H7 (cell line): ENCODE results near the gene SP2. TPM values are rescaled to one million over a fixed set of nuclear protein-coding genes. Genes with fewer than 3 reads are reported as not detected.

Experiments used
- DNase-seq: peaks from one replicate; pipeline ENCODE4 v3.0.0; 2012
- H3K27me3 ChIP-seq: 2 replicates; pipeline ENCODE4 v1.6.0; 2011; ENCODE audit warnings: mild to moderate bottlenecking, low read length; ENCODE audit not compliant: control insufficient read depth, insufficient read depth
- H3K36me3 ChIP-seq: replicated peaks from 2 replicates; pipeline ENCODE4 v1.5.1; 2011; ENCODE audit warnings: low read length; ENCODE audit not compliant: control insufficient read depth, insufficient read depth
- H3K4me3 ChIP-seq: 2 replicates; pipeline ENCODE4 v1.5.1; 2011; ENCODE audit warnings: low read depth, mild to moderate bottlenecking, control low read depth, low read length, moderate library complexity; ENCODE audit not compliant: insufficient read depth
- total RNA-seq: library from RNA; depleted of rRNA; stranded (reverse); fragments of >200 nt; shearing (Covaris generic); gene quantifications from 2 replicates; pipeline ENCODE4 v1.2.3, GENCODE V29; 2014; rRNA removed

SP2 gene
- total RNA-seq, 1 experiment from 2014 or later: 3.2 TPM

GRCh38 chr17:47969930-47970724 is 74.1 kb downstream of the SP2 start:
- DNase-seq: no peak
- Histone ChIP-seq H3K4me3 (peak overlapping the region; percentile 4; the same call in 1 of the 2 replicates), H3K27me3 (no peaks in the 10 kb centered on the region), H3K36me3 (peaks cover 4% of the 10 kb centered on the region)

DNA sequence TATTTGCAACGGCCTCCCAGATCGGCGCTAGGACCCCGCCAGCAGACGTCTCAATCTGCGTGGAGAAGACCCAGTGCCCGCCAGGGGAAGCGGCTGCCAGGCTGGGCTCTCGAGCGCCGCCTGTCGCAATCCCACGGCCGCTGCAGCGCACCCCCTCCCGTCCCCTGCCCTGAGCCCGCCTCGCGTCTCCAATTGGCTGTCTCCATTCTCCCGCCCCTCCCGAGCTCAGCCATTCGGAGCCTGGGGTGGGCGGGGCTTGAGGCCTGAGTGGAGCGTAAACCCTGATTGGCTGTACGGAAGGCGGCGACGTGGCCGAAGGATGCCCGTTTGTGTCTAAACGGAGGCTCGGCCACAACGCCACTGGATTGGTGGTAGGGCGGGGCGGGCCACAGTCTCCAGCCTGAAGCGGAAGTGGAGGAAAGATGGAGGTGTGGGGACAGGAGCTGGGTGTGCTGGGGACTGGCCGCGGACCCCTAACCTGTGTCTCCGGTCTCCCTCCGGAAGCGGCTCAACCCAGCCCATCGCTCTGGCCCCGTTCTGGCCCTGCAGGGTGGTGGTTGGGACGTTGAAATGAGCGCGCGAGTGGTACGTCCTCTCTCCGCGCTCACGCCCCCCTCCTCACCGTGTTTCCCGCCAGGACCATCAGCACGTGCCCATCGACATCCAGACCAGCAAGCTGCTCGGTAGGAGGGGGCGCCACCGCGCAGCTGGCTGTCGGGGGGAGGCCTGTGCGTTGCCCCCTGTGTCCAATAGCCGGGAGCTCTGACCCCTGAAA is 74.9 kb downstream of the SP2 start, which contains the start of gene CDK5RAP3:
CDK5RAP3 (plus strand) TSS at position 389 of the 775 bp plus-strand sequence; CDS start at position 423, 34 bp downstream.
- no peaks in the 10 kb centered on the region for H3K27me3 ChIP-seq
- peak; percentile 99 for DNase-seq
- H3K4me3 ChIP-seq: peak within 1 kb of the TSS; percentile 89
- H3K36me3 ChIP-seq: peaks cover 9% of the 10 kb centered on the region

GRCh38 chr17:47973541-47973940 is 77.5 kb downstream of the SP2 start:
- DNase-seq: no peak

GRCh38 chr17:47975189-47975822 is 79.3 kb downstream of the SP2 start:
- peaks cover 26% of the 10 kb centered on the region for H3K36me3 ChIP-seq
- peak; percentile 70 for DNase-seq
- no peaks in the 10 kb centered on the region for H3K27me3 ChIP-seq
- H3K4me3 ChIP-seq: no peak overlapping the region

More at GRCh38 chr17:47973541-47973940, 77.5 kb downstream of the SP2 start:
- Histone ChIP-seq H3K36me3 (peaks cover 15% of the 10 kb centered on the region), H3K4me3 (no peak overlapping the region), H3K27me3 (no peaks in the 10 kb centered on the region)

GRCh38 chr17:47975823-47976205 is 79.8 kb downstream of the SP2 start:
- no peak for DNase-seq
- no peak overlapping the region for H3K4me3 ChIP-seq
- H3K27me3 ChIP-seq: no peaks in the 10 kb centered on the region
- peaks cover 30% of the 10 kb centered on the region for H3K36me3 ChIP-seq

GRCh38 chr17:47978324-47978723 is 82.3 kb downstream of the SP2 start:
- DNase-seq: peak; percentile 97
- Histone ChIP-seq H3K27me3 (no peaks in the 10 kb centered on the region), H3K36me3 (peaks cover 35% of the 10 kb centered on the region), H3K4me3 (no peak overlapping the region)

Other genes starting within 250 kb of the SP2 start
- gene KPNB1, start 246.3 kb upstream of the SP2 start, total RNA-seq: 389 and 429 TPM in 2 replicates
- gene TBKBP1, start 202.1 kb upstream of the SP2 start, total RNA-seq: 13.9 and 16.3 TPM in 2 replicates
- not detected in 2 replicates for gene TBX21, start 163.0 kb upstream of the SP2 start, total RNA-seq
- 11.3 and 21.8 TPM in 2 replicates for gene OSBPL7, start 74.4 kb upstream of the SP2 start, total RNA-seq
- 138 and 156 TPM in 2 replicates for gene MRPL10, start 64.7 kb upstream of the SP2 start, total RNA-seq
- 0.21 and 0.30 TPM in 2 replicates for gene LRRC46, start 64.6 kb upstream of the SP2 start, total RNA-seq
- gene SCRN2, start 55.0 kb upstream of the SP2 start, total RNA-seq: 35.5 and 48.6 TPM in 2 replicates
- 0.07 and 0.10 TPM in 2 replicates for gene SP6, start 45.1 kb upstream of the SP2 start, total RNA-seq
- 8.9 and 12.9 TPM in 2 replicates for gene PNPO, start 45.3 kb downstream of the SP2 start, total RNA-seq
- 0.10 TPM in 1 of 2 replicates, not detected in the other for gene PRR15L, start 61.6 kb downstream of the SP2 start, total RNA-seq
- 63.9 and 79.1 TPM in 2 replicates for gene CDK5RAP3, start 74.9 kb downstream of the SP2 start, total RNA-seq
- gene COPZ2, start 141.6 kb downstream of the SP2 start, total RNA-seq: not detected in 2 replicates
- gene NFE2L1, start 152.1 kb downstream of the SP2 start, total RNA-seq: 89.5 and 114 TPM in 2 replicates
- gene CBX1, start 205.2 kb downstream of the SP2 start, total RNA-seq: 126 and 153 TPM in 2 replicates
- gene SNX11, start 211.5 kb downstream of the SP2 start, total RNA-seq: 16.0 and 17.4 TPM in 2 replicates